ENCODE measurements around the gene ARHGEF17. TPM values are rescaled to one million over a fixed set of nuclear protein-coding genes. Genes with fewer than 3 reads are reported as not detected.

Gene ARHGEF17
- total RNA-seq = 10 to 100 TPM in 3 of 4 donors, 1 to 10 TPM in 1; 3.2 to 33.8 (median 17.4) TPM

GRCh38 chr11:73308003-73308960, at the start of gene ARHGEF17:
TSS of gene ARHGEF17 (plus strand) at chr11:73308276. CDS start at chr11:73308639, 363 bp downstream.
- H3K36me3 ChIP-seq = no peaks in the 10 kb centered on the region
- H3K4me1 ChIP-seq = peaks cover 0 to 44% (median 9%) of the 10 kb centered on the region in 4 donors
- peak within 1 kb of the TSS; percentile 47 to 69 (median 64) for H3K4me3 ChIP-seq
- no peak for TF ChIP-seq POLR2A (IDR thresholded peaks at IDR 0.05)
- TF ChIP-seq CTCF (IDR thresholded peaks at IDR 0.05) = no peak
- peak in 1 of 3 donors; percentile 67 for DNase-seq
- peak within 1 kb of the TSS; percentile 67 to 94 (median 82) for H3K27ac ChIP-seq
- peaks cover 0 to 7% of the 10 kb centered on the region in 2 donors for H3K27me3 ChIP-seq
- H3K9me3 ChIP-seq = no peaks in the 10 kb centered on the region

- Histone ChIP-seq H3K4me1 (peaks cover 0 to 3% (median 0%) of the 10 kb centered on the region in 4 donors), H3K36me3 (no peaks in the 10 kb centered on the region), H3K9me3 (no peaks in the 10 kb centered on the region), H3K4me3 (no peak overlapping the region), H3K27ac (no peak overlapping the region), H3K27me3 (no peaks in the 10 kb centered on the region)
- DNase-seq = peak in 1 of 3 donors; percentile 35
- no peak for TF ChIP-seq POLR2A (IDR thresholded peaks at IDR 0.05)
- no peak for TF ChIP-seq CTCF (IDR thresholded peaks at IDR 0.05)
These were observed 48.5 kb upstream of the ARHGEF17 start for GRCh38 chr11:73259406-73260126.

GRCh38 chr11:73260127-73260457, 48.0 kb upstream of the ARHGEF17 start:
- peak in 1 of 3 donors; percentile 24 for DNase-seq
- Histone ChIP-seq H3K27me3 (no peaks in the 10 kb centered on the region), H3K9me3 (no peaks in the 10 kb centered on the region), H3K4me1 (peaks cover 0 to 5% (median 0%) of the 10 kb centered on the region in 4 donors), H3K27ac (no peak overlapping the region), H3K4me3 (no peak overlapping the region), H3K36me3 (no peaks in the 10 kb centered on the region)
- TF ChIP-seq POLR2A (IDR thresholded peaks at IDR 0.05) = no peak
- TF ChIP-seq CTCF (IDR thresholded peaks at IDR 0.05) = no peak

- H3K4me1 ChIP-seq = peaks cover 0 to 5% (median 0%) of the 10 kb centered on the region in 4 donors
These were observed 45.1 kb upstream of the ARHGEF17 start for GRCh38 chr11:73262851-73263495.

More at GRCh38 chr11:73262851-73263495, 45.1 kb upstream of the ARHGEF17 start:
- Histone ChIP-seq H3K27me3 (no peaks in the 10 kb centered on the region), H3K9me3 (no peaks in the 10 kb centered on the region), H3K27ac (no peak overlapping the region), H3K36me3 (no peaks in the 10 kb centered on the region), H3K4me3 (no peak overlapping the region)
- DNase-seq = no peak
- TF ChIP-seq POLR2A (IDR thresholded peaks at IDR 0.05) (no peak), CTCF (IDR thresholded peaks at IDR 0.05) (no peak)

All from Peyer's patch (tissue), 4 donors.